H1 (cell line): ENCODE data around the gene AK2. TPM values are rescaled to one million over a fixed set of nuclear protein-coding genes. Genes with fewer than 3 reads are reported as not detected.

Experiments used
- CHD2 ChIP-seq: IDR thresholded peaks from 2 replicates; pipeline ENCODE4 v1.6.1; 2012; ENCODE audit warnings: low read length, improper control_type of control experiment
- JUND ChIP-seq: IDR thresholded peaks from 2 replicates; pipeline ENCODE4 v1.6.1; 2011; ENCODE audit warnings: mild to moderate bottlenecking, improper control_type of control experiment, low read length
- PHF8 ChIP-seq: fragments of 200-600 bp; sonication (generic); conservative IDR thresholded peaks from 2 replicates; pipeline ENCODE4 v1.7.1; 2012; ENCODE audit warnings: low read depth, mild to moderate bottlenecking, inconsistent platforms, low read length, moderate library complexity
- POLR2AphosphoS5 ChIP-seq: IDR thresholded peaks from 2 replicates; pipeline ENCODE4 v1.6.1; 2011; ENCODE audit warnings: low read depth, low read length
- SAP30 ChIP-seq: fragments of 300-600 bp; sonication (generic); IDR thresholded peaks from 2 replicates; pipeline ENCODE4 v1.7.1; 2012; ENCODE audit warnings: low read length, moderate library complexity, mild to moderate bottlenecking, inconsistent platforms; ENCODE audit not compliant: insufficient read depth, insufficient replicate concordance
- TAF7 ChIP-seq: optimal IDR thresholded peaks from 2 replicates; pipeline ENCODE3; 2011; ENCODE audit warnings: low read depth, mild to moderate bottlenecking, inconsistent platforms, low read length, moderate library complexity, borderline replicate concordance
- polyA plus RNA-seq, 7 experiments: library from polyadenylated mRNA; depleted of rRNA in 3 of 7; stranded (reverse) in 5 of 7; unstranded in 2 of 7; fragments of >200 nt in 5 of 7; fragments of 200-250 nt in 2 of 7; gene quantifications; 1 replicate in 5 of 7; 2 replicates in 1 of 7; 4 replicates in 1 of 7; pipeline versions ENCODE4 v1.2.1 to v1.2.3, GENCODE V29; 2011 to 2013; ENCODE audit warnings: missing spikeins in 2 of 7, mixed read lengths in 2 of 7
- total RNA-seq: library from RNA; stranded (reverse); fragmentation: NEBNext Ultra II Directional; extraction: Animal tissue kit (Norgen Biotek cat#: 25700); gene quantifications from 2 replicates; pipeline ENCODE4 v1.2.1, GENCODE V29; 2021

AK2 gene
- total and polyA plus RNA-seq, 2 of the 8 experiments (the other 6 are each of a cell fraction or from before 2014, with no cell fraction given): 92.3 to 137 TPM

GRCh38 chr1:33047839-33048305, 11.2 kb upstream of the AK2 start (continued):
- no peak for TF ChIP-seq PHF8
- TF ChIP-seq JUND: no peak
- no peak for TF ChIP-seq SAP30
- TF ChIP-seq TAF7: no peak
- TF ChIP-seq POLR2AphosphoS5: no peak
- TF ChIP-seq CHD2: no peak
